ENCODE results near the gene LUM. TPM values are rescaled to one million over a fixed set of nuclear protein-coding genes. Genes with fewer than 3 reads are reported as not detected.

LUM gene
- total RNA-seq, 2 donors from 2014 or later: 35.9 to 93.7 TPM

GRCh38 chr12:91099341-91099740 lies 12.0 kb downstream of the LUM start:
- ATAC-seq: no peak
- no peaks in the 10 kb centered on the region for H3K9me3 ChIP-seq
- 36 to 41% methylated on average over 2 of the region's 2 CpGs for WGBS, 2 donors
- no peaks in the 10 kb centered on the region for H3K36me3 ChIP-seq (replicated peaks in 1 of 2; ENCODE audit: insufficient read depth in 1 of 2, low read depth in 2 of 2)
- no peak overlapping the region for H3K4me3 ChIP-seq
- no peaks in the 10 kb centered on the region for H3K27me3 ChIP-seq
- no peak for TF ChIP-seq CTCF (IDR thresholded peaks at IDR 0.05)
- intact Hi-C loops (cut with DNase I): no loop called here
- no peaks in the 10 kb centered on the region for H3K4me1 ChIP-seq
- H3K27ac ChIP-seq: no peak overlapping the region
- DNase-seq: no peak

GRCh38 chr12:91098941-91099340 lies 12.4 kb downstream of the LUM start:
- Histone ChIP-seq H3K9me3 (no peaks in the 10 kb centered on the region), H3K4me3 (no peak overlapping the region), H3K4me1 (no peaks in the 10 kb centered on the region), H3K36me3 (replicated peaks in 1 of 2; ENCODE audit: insufficient read depth in 1 of 2, low read depth in 2 of 2) (no peaks in the 10 kb centered on the region), H3K27ac (no peak overlapping the region), H3K27me3 (no peaks in the 10 kb centered on the region)
- WGBS, 2 donors: 30 to 42% methylated on average over 3 of the region's 3 CpGs
- intact Hi-C loops (cut with DNase I): no loop called here
- DNase-seq (peak in 2 of 4 donors; percentile 12 to 40), ATAC-seq (peak; percentile 53)
- TF ChIP-seq POLR2A (IDR thresholded peaks at IDR 0.05) (no peak), CTCF (IDR thresholded peaks at IDR 0.05) (no peak)

- intact Hi-C loops (cut with DNase I): no loop called here
- Histone ChIP-seq H3K27me3 (no peaks in the 10 kb centered on the region), H3K4me3 (no peak overlapping the region), H3K27ac (no peak overlapping the region), H3K9me3 (no peaks in the 10 kb centered on the region), H3K4me1 (no peaks in the 10 kb centered on the region), H3K36me3 (replicated peaks in 1 of 2; ENCODE audit: insufficient read depth in 1 of 2, low read depth in 2 of 2) (no peaks in the 10 kb centered on the region)
- TF ChIP-seq CTCF (IDR thresholded peaks at IDR 0.05): no peak
- ATAC-seq (no peak), DNase-seq (no peak)
Observed at GRCh38 chr12:91098461-91098860, 12.8 kb downstream of the LUM start.

GRCh38 chr12:91094957-91095356 lies 16.3 kb downstream of the LUM start:
- DNase-seq (no peak), ATAC-seq (no peak)
- H3K36me3 ChIP-seq (replicated peaks in 1 of 2; ENCODE audit: insufficient read depth in 1 of 2, low read depth in 2 of 2): no peaks in the 10 kb centered on the region
- intact Hi-C loops (cut with DNase I): no loop called here
- 57 to 73% methylated on average over 1 of the region's 1 CpG for WGBS, 2 donors
- H3K27ac ChIP-seq: no peak overlapping the region
- no peak overlapping the region for H3K4me3 ChIP-seq
- H3K4me1 ChIP-seq: no peaks in the 10 kb centered on the region
- no peaks in the 10 kb centered on the region for H3K27me3 ChIP-seq
- H3K9me3 ChIP-seq: no peaks in the 10 kb centered on the region
- TF ChIP-seq POLR2A (IDR thresholded peaks at IDR 0.05): no peak
- no peak for TF ChIP-seq CTCF (IDR thresholded peaks at IDR 0.05)

- no peaks in the 10 kb centered on the region for H3K4me1 ChIP-seq
- ATAC-seq (no peak), DNase-seq (no peak)
- no peaks in the 10 kb centered on the region for H3K27me3 ChIP-seq
- intact Hi-C loops (cut with DNase I): no loop called here
- no peak overlapping the region for H3K27ac ChIP-seq
- H3K4me3 ChIP-seq: no peak overlapping the region
- no peaks in the 10 kb centered on the region for H3K9me3 ChIP-seq
- TF ChIP-seq POLR2A (IDR thresholded peaks at IDR 0.05) (no peak), CTCF (IDR thresholded peaks at IDR 0.05) (no peak)
- no peaks in the 10 kb centered on the region for H3K36me3 ChIP-seq (replicated peaks in 1 of 2; ENCODE audit: insufficient read depth in 1 of 2, low read depth in 2 of 2)
Observed at GRCh38 chr12:91094032-91094662, 17.1 kb downstream of the LUM start.

Data from body of pancreas (tissue), 4 donors.